Measurements from ENCODE around the gene DEFB119. TPM values are rescaled to one million over a fixed set of nuclear protein-coding genes. Genes with fewer than 3 reads are reported as not detected.
"Not testable (repeated sequence)": the region's sequence is repeated elsewhere in the genome, so short reads cannot be mapped to it uniquely, and the experiment has no call there.

The DEFB119 gene
- not detected for polyA plus RNA-seq

- no peaks in the 10 kb centered on the region for H3K4me1 Mint-ChIP-seq
- no peak within 1 kb of the TSS for H3K4me3 Mint-ChIP-seq
- H3K27me3 Mint-ChIP-seq = peaks cover 6% of the 10 kb centered on the region
- no peak within 1 kb of the TSS for H3K27ac Mint-ChIP-seq
- H3K36me3 Mint-ChIP-seq = peaks cover 2% of the 10 kb centered on the region
- H3K9me3 Mint-ChIP-seq = peaks cover 0 to 4% (median 1%) of the 10 kb centered on the region in 3 donors
These were observed at the start of gene DEFB119 for GRCh38 chr20:31390490-31390889. Gene DEFB119 (minus strand): TSS chr20:31390590. CDS start chr20:31390483, 107 bp downstream.

DNA sequence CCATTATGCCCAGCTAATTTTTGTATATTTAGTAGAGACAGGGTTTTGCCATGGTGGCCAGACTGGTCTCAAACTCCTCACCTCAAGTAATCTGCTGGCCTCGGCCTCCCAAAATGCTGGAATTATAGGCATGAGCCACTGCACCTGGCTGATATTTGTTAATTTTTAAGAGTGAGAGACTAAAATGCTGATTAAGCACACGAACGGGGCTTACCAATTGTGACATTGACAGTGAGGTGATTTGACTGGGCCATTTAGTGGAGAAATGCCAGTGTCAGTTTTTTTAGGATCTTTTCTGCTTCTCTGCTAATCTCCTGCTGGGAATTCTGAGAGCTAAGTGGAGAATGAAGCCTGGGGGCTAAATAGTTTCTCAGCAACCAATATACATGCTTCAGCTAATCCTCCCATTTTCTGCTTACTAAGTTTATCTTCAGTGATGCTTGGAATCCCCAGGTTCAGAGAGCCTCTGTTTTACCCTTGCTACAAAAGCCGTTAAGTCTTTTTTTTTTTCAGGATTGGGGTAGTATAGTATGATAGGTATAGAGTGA lies 40.3 kb upstream of the DEFB119 start:
- H3K27ac Mint-ChIP-seq = no peak overlapping the region
- no peak overlapping the region for H3K4me3 Mint-ChIP-seq
- no peaks in the 10 kb centered on the region for H3K4me1 Mint-ChIP-seq

DNA sequence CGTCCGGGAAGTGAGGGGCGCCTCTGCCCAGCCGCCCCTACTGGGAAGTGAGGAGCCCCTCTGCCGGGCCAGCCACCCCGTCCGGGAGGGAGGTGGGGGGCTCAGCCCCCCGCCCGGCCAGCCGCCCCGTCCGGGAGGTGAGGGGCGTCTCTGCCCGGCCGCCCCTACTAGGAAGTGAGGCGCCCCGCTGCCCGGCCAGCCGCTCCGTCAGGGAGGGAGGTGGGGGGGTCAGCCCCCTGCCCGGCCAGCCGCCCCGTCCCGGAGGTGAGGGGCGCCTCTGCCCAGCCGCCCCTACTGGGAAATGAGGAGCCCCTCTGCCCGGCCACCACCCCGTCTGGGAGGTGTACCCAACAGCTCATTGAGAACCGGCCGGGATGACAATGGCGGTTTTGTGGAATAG lies 37.2 kb upstream of the DEFB119 start:
- not testable (repeated sequence) for H3K9me3 Mint-ChIP-seq, H3K4me3 Mint-ChIP-seq, H3K36me3 Mint-ChIP-seq, H3K27me3 Mint-ChIP-seq, H3K4me1 Mint-ChIP-seq, H3K27ac Mint-ChIP-seq

More for the DNA sequence above, 40.3 kb upstream of the DEFB119 start:
- H3K9me3 Mint-ChIP-seq = peaks cover 0 to 2% (median 0%) of the 10 kb centered on the region in 3 donors
- H3K27me3 Mint-ChIP-seq = peaks cover 11% of the 10 kb centered on the region
- H3K36me3 Mint-ChIP-seq = no peaks in the 10 kb centered on the region

DNA sequence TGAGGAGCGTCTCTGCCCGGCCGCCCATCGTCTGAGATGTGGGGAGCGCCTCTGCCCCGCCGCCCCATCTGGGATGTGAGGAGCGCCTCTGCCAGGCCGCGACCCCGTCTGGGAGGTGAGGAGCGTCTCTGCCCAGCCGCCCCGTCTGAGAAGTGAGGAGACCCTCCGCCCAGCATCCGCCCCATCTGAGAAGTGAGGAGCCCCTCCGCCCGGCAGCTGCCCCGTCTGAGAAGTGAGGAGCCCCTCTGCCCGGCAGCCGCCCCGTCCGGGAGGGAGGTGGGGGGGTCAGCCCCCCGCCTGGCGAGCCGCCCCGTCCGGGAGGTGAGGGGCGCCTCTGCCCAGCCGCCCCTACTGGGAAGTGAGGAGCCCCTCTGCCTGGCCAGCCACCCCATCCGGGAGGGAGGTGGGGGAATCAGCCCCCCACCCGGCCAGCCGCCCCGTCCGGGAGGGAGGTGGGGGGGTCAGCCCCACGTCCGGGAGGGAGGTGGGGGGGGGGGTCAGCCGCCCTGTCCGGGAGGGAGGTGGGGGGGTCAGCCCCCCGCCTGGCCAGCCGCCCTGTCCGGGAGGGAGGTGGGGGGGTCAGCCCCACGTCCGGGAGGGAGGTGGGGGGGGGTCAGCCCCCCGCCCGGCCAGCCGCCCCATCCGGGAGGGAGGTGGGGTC lies 36.6 kb upstream of the DEFB119 start:
- H3K36me3 Mint-ChIP-seq, H3K9me3 Mint-ChIP-seq, H3K4me3 Mint-ChIP-seq, H3K27ac Mint-ChIP-seq, H3K27me3 Mint-ChIP-seq, H3K4me1 Mint-ChIP-seq: not testable (repeated sequence)

GRCh38 chr20:31425797-31426196 lies 35.4 kb upstream of the DEFB119 start:
- Mint-ChIP-seq H3K9me3 (peaks cover 0 to 2% (median 0%) of the 10 kb centered on the region in 3 donors), H3K27ac (no peak overlapping the region), H3K27me3 (peaks cover 3% of the 10 kb centered on the region), H3K4me1 (no peaks in the 10 kb centered on the region), H3K4me3 (no peak overlapping the region), H3K36me3 (no peaks in the 10 kb centered on the region)

GRCh38 chr20:31418307-31418706 lies 27.9 kb upstream of the DEFB119 start:
- Mint-ChIP-seq H3K9me3 (peaks cover 0 to 7% (median 3%) of the 10 kb centered on the region in 3 donors), H3K36me3 (no peaks in the 10 kb centered on the region), H3K27ac (no peak overlapping the region), H3K4me3 (no peak overlapping the region), H3K27me3 (no peaks in the 10 kb centered on the region), H3K4me1 (no peaks in the 10 kb centered on the region)

- Mint-ChIP-seq H3K27me3 (peaks cover 3% of the 10 kb centered on the region), H3K9me3 (peaks cover 0 to 7% (median 3%) of the 10 kb centered on the region in 3 donors), H3K4me1 (no peaks in the 10 kb centered on the region), H3K36me3 (no peaks in the 10 kb centered on the region), H3K27ac (no peak overlapping the region), H3K4me3 (no peak overlapping the region)
These were observed 25.3 kb upstream of the DEFB119 start for GRCh38 chr20:31415653-31416052.

- Mint-ChIP-seq H3K36me3 (peaks cover 1% of the 10 kb centered on the region), H3K9me3 (peaks cover 2 to 10% (median 3%) of the 10 kb centered on the region in 3 donors), H3K27me3 (peaks cover 3% of the 10 kb centered on the region), H3K4me3 (no peak overlapping the region), H3K4me1 (no peaks in the 10 kb centered on the region), H3K27ac (no peak overlapping the region)
These were observed 24.0 kb upstream of the DEFB119 start for GRCh38 chr20:31414381-31414780.

DNA sequence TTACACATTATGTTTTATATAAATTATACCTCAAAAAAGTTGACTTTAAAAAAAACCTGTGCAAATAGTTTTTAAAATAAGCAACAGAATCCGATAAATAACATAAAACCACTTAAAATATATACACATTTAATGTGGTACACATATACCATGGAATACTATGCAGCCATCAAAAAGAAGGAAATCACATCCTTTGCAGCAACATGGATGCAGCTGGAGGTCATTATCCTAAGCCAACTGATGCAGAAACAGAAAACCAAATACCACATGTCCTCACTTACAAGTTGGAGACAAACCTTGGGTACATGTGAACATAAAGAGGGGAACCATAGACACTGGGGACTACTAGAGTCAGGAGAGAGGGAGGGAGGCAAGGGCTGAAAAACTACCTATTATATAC lies 19.6 kb upstream of the DEFB119 start:
- no peak overlapping the region for H3K4me3 Mint-ChIP-seq
- no peak overlapping the region for H3K27ac Mint-ChIP-seq
- H3K4me1 Mint-ChIP-seq = no peaks in the 10 kb centered on the region
- peaks cover 0 to 5% (median 2%) of the 10 kb centered on the region in 3 donors for H3K9me3 Mint-ChIP-seq
- H3K27me3 Mint-ChIP-seq = peaks cover 4% of the 10 kb centered on the region
- H3K36me3 Mint-ChIP-seq = peaks cover 1% of the 10 kb centered on the region

- peaks cover 1% of the 10 kb centered on the region for H3K27me3 Mint-ChIP-seq
- peaks cover 0 to 5% (median 2%) of the 10 kb centered on the region in 3 donors for H3K9me3 Mint-ChIP-seq
- H3K27ac Mint-ChIP-seq = no peak within 1 kb of the TSS
- H3K36me3 Mint-ChIP-seq = peaks cover 1% of the 10 kb centered on the region
- H3K4me3 Mint-ChIP-seq = no peak within 1 kb of the TSS
- no peaks in the 10 kb centered on the region for H3K4me1 Mint-ChIP-seq
These were observed 15.7 kb upstream of the DEFB119 start, which contains the start of gene DEFB121 for GRCh38 chr20:31406115-31406514. Gene DEFB121 (minus strand): TSS chr20:31406215. CDS start chr20:31406152, 63 bp downstream.

DNA sequence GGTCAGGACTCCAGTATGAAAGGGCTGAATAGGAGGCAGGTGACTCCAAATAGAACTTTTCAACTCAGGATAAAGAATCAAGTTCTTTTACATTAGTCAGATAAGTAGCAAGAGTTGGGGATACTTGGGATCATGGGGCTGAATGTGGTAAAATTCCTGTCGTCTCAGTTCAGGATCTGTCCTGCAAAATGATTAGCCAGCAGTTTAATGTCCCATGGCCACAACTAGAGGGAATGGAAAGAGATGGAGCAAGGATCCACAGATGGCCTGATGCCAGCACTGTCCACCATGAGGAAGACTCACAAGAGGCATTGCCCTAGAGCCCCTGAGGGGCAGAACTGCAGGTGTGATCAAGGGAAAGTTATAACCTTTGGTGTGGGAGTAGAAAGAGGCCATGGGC lies 13.5 kb upstream of the DEFB119 start:
- Mint-ChIP-seq H3K36me3 (no peaks in the 10 kb centered on the region), H3K9me3 (peaks cover 0 to 3% (median 0%) of the 10 kb centered on the region in 3 donors), H3K4me3 (no peak overlapping the region), H3K27me3 (peaks cover 1% of the 10 kb centered on the region), H3K27ac (no peak overlapping the region), H3K4me1 (no peaks in the 10 kb centered on the region)

DNA sequence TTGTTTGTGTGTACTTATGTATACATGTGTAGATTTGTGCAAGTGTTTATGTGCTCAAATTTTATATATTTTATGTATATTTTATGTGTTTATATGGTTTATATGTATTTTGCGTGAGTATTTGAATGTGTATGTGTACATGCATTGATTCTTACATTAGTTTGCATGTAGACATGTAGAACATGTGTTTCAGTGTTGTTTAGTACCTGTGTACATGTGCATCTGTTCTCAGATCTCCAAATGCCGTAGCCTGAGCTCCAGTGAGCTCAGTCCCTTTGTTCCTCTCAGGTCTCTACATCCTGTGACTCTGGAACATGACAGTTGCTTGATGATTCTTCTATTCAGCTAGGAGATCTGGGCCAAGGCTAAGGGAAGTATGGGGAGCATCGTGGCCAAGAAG lies 4.5 kb upstream of the DEFB119 start:
- Mint-ChIP-seq H3K36me3 (peaks cover 2% of the 10 kb centered on the region), H3K27me3 (peaks cover 8% of the 10 kb centered on the region), H3K27ac (no peak overlapping the region), H3K9me3 (peaks cover 0 to 5% (median 0%) of the 10 kb centered on the region in 3 donors), H3K4me3 (no peak overlapping the region), H3K4me1 (no peaks in the 10 kb centered on the region)

- peaks cover 0 to 2% (median 0%) of the 10 kb centered on the region in 3 donors for H3K9me3 Mint-ChIP-seq
- no peak overlapping the region for H3K4me3 Mint-ChIP-seq
- peaks cover 2% of the 10 kb centered on the region for H3K36me3 Mint-ChIP-seq
- no peak overlapping the region for H3K27ac Mint-ChIP-seq
- no peaks in the 10 kb centered on the region for H3K4me1 Mint-ChIP-seq
- H3K27me3 Mint-ChIP-seq = peaks cover 11% of the 10 kb centered on the region
These were observed 2.4 kb upstream of the DEFB119 start for GRCh38 chr20:31392836-31393235.

DNA sequence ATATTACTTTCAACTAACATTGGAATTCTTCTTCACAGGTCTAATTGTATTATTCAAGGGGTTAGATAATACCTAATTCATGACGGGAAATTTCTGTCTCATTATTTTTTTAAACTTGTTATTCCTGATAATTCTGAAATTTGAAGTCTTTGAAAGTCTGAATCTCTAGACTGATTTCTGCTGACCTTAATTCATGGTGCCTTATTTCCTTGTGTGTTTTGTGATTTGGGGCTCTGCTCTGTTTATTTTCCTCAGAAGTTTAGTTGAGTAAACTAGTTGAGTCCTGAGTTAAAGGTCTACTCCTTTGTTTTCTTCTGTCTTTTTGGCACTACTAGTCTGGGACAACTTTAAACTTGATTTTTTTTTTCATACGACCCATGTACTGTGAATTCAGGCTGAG lies 16.0 kb downstream of the DEFB119 start:
- Mint-ChIP-seq H3K9me3 (peaks cover 0 to 11% (median 3%) of the 10 kb centered on the region in 3 donors), H3K27me3 (no peaks in the 10 kb centered on the region), H3K27ac (no peak overlapping the region), H3K4me1 (no peaks in the 10 kb centered on the region), H3K4me3 (no peak overlapping the region), H3K36me3 (no peaks in the 10 kb centered on the region)

DNA sequence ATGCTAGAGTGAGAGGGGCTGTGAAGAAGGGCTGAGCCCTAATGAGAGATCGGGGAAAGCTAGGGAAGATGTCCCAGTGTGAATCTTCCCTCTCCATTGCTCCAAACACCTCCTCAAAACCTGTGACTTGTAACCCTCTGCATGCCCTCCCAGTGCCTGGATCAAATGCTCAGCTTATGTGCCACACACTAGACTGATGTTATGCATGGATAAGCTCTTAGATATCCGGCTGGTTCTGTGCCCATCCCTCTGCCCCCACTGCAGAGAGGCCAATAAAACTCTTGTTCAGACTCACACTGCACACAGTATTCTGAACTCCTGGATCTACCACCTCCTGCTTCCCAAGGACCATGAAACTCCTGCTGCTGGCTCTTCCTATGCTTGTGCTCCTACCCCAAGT lies 22.1 kb downstream of the DEFB119 start, which contains the start of gene DEFB118:
TSS of gene DEFB118 (plus strand) at position 301 of the 400 bp plus-strand sequence. CDS start at position 351, 50 bp downstream.
- H3K36me3 Mint-ChIP-seq = no peaks in the 10 kb centered on the region
- peaks cover 3 to 7% (median 7%) of the 10 kb centered on the region in 3 donors for H3K9me3 Mint-ChIP-seq
- no peaks in the 10 kb centered on the region for H3K27me3 Mint-ChIP-seq
- H3K4me3 Mint-ChIP-seq = no peak within 1 kb of the TSS
- no peaks in the 10 kb centered on the region for H3K4me1 Mint-ChIP-seq
- H3K27ac Mint-ChIP-seq = no peak within 1 kb of the TSS

GRCh38 chr20:31364272-31364671 lies 26.1 kb downstream of the DEFB119 start:
- not testable (repeated sequence) for H3K27me3 Mint-ChIP-seq, H3K27ac Mint-ChIP-seq, H3K4me1 Mint-ChIP-seq, H3K36me3 Mint-ChIP-seq, H3K4me3 Mint-ChIP-seq
- peaks cover 6 to 11% (median 10%) of the 10 kb centered on the region in 3 donors for H3K9me3 Mint-ChIP-seq

Measured in IgD-negative memory B cell (primary cell).